ENCODE measurements around the gene ACACB. TPM values are rescaled to one million over a fixed set of nuclear protein-coding genes. Genes with fewer than 3 reads are reported as not detected.
A peak's percentile ranks its signal among the peaks of the same experiment; 100 is the strongest.

ACACB gene
- total RNA-seq, 1 experiment from 2014 or later: 1.0 TPM

DNA sequence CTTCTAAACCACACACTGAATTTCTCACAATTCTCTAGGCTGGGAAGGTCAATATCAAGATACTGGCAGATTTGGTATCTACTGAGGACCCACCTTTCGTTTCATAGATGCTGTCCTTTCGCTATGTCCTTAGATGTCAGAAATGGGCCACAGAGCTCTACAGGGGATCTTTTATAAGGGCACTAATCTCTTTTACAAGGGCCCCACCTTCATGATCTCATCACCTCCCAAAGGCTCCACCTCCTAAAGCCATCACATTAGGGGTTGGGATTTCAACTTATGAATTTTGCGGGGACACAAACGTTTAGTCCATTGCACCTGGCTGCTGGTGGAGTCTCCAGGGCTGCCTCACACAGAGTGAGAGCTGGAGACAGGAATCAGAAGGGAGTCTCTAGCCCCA lies 79.9 kb downstream of the ACACB start:
- no peaks in the 10 kb centered on the region for H3K9me3 Mint-ChIP-seq (ENCODE audit: unreplicated experiment)
- ChIA-PET CTCF (interaction anchor here (0.6 kb wide), 1 partner anchor 121 kb away, joined by 3 read pairs; no protein-coding TSS in a partner anchor), POLR2A (interaction anchor here (0.9 kb wide), 1 partner anchor 14 kb away, joined by 3 read pairs; no protein-coding TSS in a partner anchor)
- BruUV-seq (replicated peaks): no TSS peak
- no peak for DNase-seq (ENCODE audit: unreplicated experiment)
- H3K27ac Mint-ChIP-seq (ENCODE audit: low read depth, unreplicated experiment): no peak overlapping the region
- H3K36me3 Mint-ChIP-seq (ENCODE audit: insufficient read depth, unreplicated experiment): no peaks in the 10 kb centered on the region
- H3K27me3 Mint-ChIP-seq (ENCODE audit: insufficient read depth, unreplicated experiment): no peaks in the 10 kb centered on the region
- intact Hi-C loops (cut with micrococcal nuclease): loop anchor here (10.0 kb wide), 1 partner anchor 62 kb away; no protein-coding TSS in a partner anchor
- peaks cover 7% of the 10 kb centered on the region for H3K4me1 Mint-ChIP-seq (ENCODE audit: insufficient read depth, unreplicated experiment)
- no peak overlapping the region for H3K4me3 Mint-ChIP-seq (ENCODE audit: unreplicated experiment)
- TF ChIP-seq, protein P1, sequence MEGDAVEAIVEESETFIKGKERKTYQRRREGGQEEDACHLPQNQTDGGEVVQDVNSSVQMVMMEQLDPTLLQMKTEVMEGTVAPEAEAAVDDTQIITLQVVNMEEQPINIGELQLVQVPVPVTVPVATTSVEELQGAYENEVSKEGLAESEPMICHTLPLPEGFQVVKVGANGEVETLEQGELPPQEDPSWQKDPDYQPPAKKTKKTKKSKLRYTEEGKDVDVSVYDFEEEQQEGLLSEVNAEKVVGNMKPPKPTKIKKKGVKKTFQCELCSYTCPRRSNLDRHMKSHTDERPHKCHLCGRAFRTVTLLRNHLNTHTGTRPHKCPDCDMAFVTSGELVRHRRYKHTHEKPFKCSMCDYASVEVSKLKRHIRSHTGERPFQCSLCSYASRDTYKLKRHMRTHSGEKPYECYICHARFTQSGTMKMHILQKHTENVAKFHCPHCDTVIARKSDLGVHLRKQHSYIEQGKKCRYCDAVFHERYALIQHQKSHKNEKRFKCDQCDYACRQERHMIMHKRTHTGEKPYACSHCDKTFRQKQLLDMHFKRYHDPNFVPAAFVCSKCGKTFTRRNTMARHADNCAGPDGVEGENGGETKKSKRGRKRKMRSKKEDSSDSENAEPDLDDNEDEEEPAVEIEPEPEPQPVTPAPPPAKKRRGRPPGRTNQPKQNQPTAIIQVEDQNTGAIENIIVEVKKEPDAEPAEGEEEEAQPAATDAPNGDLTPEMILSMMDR (IDR thresholded peaks at IDR 0.05; ENCODE audit: unreplicated experiment): no peak

DNA sequence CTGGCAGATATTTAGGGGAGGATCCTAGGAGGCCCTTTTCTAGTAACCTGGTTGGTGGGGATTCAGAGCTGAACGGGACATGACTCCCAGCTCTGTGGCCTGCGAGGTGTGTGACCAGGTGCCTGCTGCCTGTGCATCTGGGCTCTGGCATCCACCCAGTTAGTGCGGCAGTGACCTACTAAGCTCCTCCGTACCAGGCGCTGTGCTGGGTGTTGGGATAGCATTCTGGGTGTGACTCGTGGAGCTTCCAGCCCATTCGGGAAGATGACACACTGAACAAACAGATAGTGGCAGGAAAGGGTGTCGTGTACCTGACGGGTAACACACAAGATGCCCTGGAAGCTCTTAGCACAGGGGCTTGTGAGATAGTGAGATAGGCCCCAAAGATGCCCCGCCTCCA lies 80.9 kb downstream of the ACACB start:
- TF ChIP-seq, protein P1 (IDR thresholded peaks at IDR 0.05; ENCODE audit: unreplicated experiment): no peak

DNA sequence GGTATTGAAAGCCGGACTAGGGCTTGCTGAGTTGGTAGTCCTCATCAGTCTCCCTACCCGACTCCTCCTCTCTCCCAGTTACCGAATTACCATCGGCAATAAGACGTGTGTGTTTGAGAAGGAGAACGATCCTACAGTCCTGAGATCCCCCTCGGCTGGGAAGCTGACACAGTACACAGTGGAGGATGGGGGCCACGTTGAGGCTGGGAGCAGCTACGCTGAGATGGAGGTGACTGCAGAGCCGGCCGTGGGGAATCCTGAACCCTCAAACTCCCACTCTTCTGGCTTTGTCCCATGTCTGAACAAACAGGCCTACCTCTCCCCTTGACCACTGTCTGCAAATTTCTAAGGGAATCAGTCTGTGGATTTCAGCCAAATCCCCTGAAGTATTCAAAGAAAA lies 82.9 kb downstream of the ACACB start:
- DNase-seq (ENCODE audit: unreplicated experiment): no peak
- H3K4me1 Mint-ChIP-seq (ENCODE audit: insufficient read depth, unreplicated experiment): peaks cover 7% of the 10 kb centered on the region
- no TSS peak for BruUV-seq (replicated peaks)

More for the DNA sequence above, 80.9 kb downstream of the ACACB start:
- no peak for DNase-seq (ENCODE audit: unreplicated experiment)
- H3K36me3 Mint-ChIP-seq (ENCODE audit: insufficient read depth, unreplicated experiment): no peaks in the 10 kb centered on the region
- H3K9me3 Mint-ChIP-seq (ENCODE audit: unreplicated experiment): no peaks in the 10 kb centered on the region
- no peaks in the 10 kb centered on the region for H3K27me3 Mint-ChIP-seq (ENCODE audit: insufficient read depth, unreplicated experiment)
- intact Hi-C loops (cut with micrococcal nuclease): loop anchor here (10.0 kb wide), 1 partner anchor 63 kb away; no protein-coding TSS in a partner anchor
- no peak overlapping the region for H3K27ac Mint-ChIP-seq (ENCODE audit: low read depth, unreplicated experiment)
- BruUV-seq (replicated peaks): no TSS peak
- no peak overlapping the region for H3K4me3 Mint-ChIP-seq (ENCODE audit: unreplicated experiment)
- CTCF ChIA-PET: interaction anchor here (0.6 to 1.5 kb wide), 3 partner anchors 84 to 196 kb away, joined by 3 to 5 read pairs (median 3); no protein-coding TSS in a partner anchor
- peaks cover 7% of the 10 kb centered on the region for H3K4me1 Mint-ChIP-seq (ENCODE audit: insufficient read depth, unreplicated experiment)
- POLR2A ChIA-PET: no interaction called here

DNA sequence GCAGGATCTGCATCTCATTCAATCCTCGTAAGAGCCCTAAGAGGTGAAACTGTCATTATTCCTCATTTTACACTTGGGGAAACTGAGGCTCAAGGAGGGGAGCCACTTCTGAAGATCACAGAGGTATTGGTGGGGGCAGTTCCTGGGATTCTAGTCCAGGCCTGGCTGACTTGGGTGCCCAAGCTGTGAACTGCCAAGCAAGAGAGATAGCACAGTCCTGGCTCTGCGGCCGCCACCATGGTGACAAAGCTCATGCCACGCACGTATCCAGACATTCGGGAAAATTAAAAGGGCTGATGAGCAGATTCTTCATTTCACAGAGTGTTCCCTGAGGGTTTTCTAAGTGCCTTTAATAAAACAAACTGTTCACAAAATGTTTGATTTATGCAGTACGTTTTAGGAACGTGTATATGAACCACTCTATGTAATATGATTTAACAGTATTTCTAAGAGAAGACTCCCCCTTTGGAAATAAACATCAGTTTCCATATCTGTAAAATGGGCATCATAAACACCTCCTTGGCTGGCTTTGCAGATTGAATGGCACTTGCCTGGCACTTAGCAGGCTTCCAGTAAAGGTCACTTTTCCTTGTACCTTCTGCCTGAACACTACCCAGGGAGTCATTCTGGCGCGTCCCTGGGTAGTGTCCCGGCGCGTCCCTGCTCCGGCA lies 84.6 kb downstream of the ACACB start:
- ChIA-PET POLR2A (interaction anchor here (0.6 to 1.4 kb wide), 6 partner anchors 10 to 108 kb away, joined by 3 to 4 read pairs (median 3); partner anchors contain the start of gene ALKBH2), CTCF (interaction anchor here (0.5 to 1.5 kb wide), 5 partner anchors 11 to 193 kb away, joined by 3 to 4 read pairs (median 3); no protein-coding TSS in a partner anchor)

More for the DNA sequence above, 82.9 kb downstream of the ACACB start:
- TF ChIP-seq, protein P1 (IDR thresholded peaks at IDR 0.05; ENCODE audit: unreplicated experiment): no peak
- Mint-ChIP-seq H3K9me3 (ENCODE audit: unreplicated experiment) (no peaks in the 10 kb centered on the region), H3K4me3 (ENCODE audit: unreplicated experiment) (peak overlapping the region; percentile 47), H3K27ac (ENCODE audit: low read depth, unreplicated experiment) (peak overlapping the region; percentile 90), H3K27me3 (ENCODE audit: insufficient read depth, unreplicated experiment) (no peaks in the 10 kb centered on the region), H3K36me3 (ENCODE audit: insufficient read depth, unreplicated experiment) (peaks cover 7% of the 10 kb centered on the region)
- ChIA-PET CTCF (interaction anchor here (0.6 to 1.0 kb wide), 2 partner anchors 9 to 1375 kb away, joined by 3 to 4 read pairs; no protein-coding TSS in a partner anchor), POLR2A (interaction anchor here (0.6 to 1.4 kb wide), 3 partner anchors 81 to 393 kb away, joined by 3 to 4 read pairs (median 3); partner anchors contain the start of gene ALKBH2)
- intact Hi-C loops (cut with micrococcal nuclease): loop anchor here (10.0 kb wide), 1 partner anchor 65 kb away; no protein-coding TSS in a partner anchor

More for the DNA sequence above, 84.6 kb downstream of the ACACB start:
- no peaks in the 10 kb centered on the region for H3K9me3 Mint-ChIP-seq (ENCODE audit: unreplicated experiment)
- BruUV-seq (replicated peaks): no TSS peak
- no peak overlapping the region for H3K4me3 Mint-ChIP-seq (ENCODE audit: unreplicated experiment)
- H3K36me3 Mint-ChIP-seq (ENCODE audit: insufficient read depth, unreplicated experiment): peaks cover 7% of the 10 kb centered on the region
- intact Hi-C loops (cut with micrococcal nuclease): no loop called here
- H3K27ac Mint-ChIP-seq (ENCODE audit: low read depth, unreplicated experiment): peak overlapping the region; percentile 90
- peaks cover 7% of the 10 kb centered on the region for H3K4me1 Mint-ChIP-seq (ENCODE audit: insufficient read depth, unreplicated experiment)
- TF ChIP-seq, protein P1 (IDR thresholded peaks at IDR 0.05; ENCODE audit: unreplicated experiment): no peak
- no peak for DNase-seq (ENCODE audit: unreplicated experiment)
- no peaks in the 10 kb centered on the region for H3K27me3 Mint-ChIP-seq (ENCODE audit: insufficient read depth, unreplicated experiment)

All from MCF 10A (cell line).